HCT116 (cell line): Measurements from ENCODE around the gene PPP2R5C. TPM values are rescaled to one million over a fixed set of nuclear protein-coding genes. Genes with fewer than 3 reads are reported as not detected.

ENCODE experiments used
- ATAC-seq: fragments of 200-7000 bp; cut with Tn5 transposase; 2 replicates; pipeline ENCODE4 v1.9.1; 2020; ENCODE audit warnings: mild to moderate bottlenecking, moderate library complexity
- BruUV-seq: library from RNA; stranded (reverse); fragments of 400-500 nt; replicated peaks from 2 replicates; lab custom pipeline; 2021; lab: Mats Ljungman, UMichigan
- CTCF ChIA-PET: fragments of 300-600 bp; sonication (Branson Sonifier 250); formaldehyde crosslinking; loops from one replicate; lab custom pipeline; 2021; ENCODE audit warnings: antibody characterized with exemption; lab: Charles Lee
- POLR2A ChIA-PET: fragments of 300-600, 350-600 bp; sonication (Branson Sonifier 250); formaldehyde crosslinking; loops from one replicate; lab custom pipeline; 2021; ENCODE audit warnings: antibody characterized with exemption; lab: Charles Lee
- RAD21 ChIA-PET, 2 experiments: fragments of 300-600 bp; sonication (Branson Sonifier 250); formaldehyde crosslinking; loops; one replicate each; lab custom pipeline; 2023; ENCODE audit warnings: low total read pairs in 2 of 2; ENCODE audit not compliant: uncharacterized antibody in 2 of 2, unreplicated experiment in 2 of 2, low non-redundant PET in 1 of 2; lab: Charles Lee
- DNase-seq: peaks from one replicate; pipeline ENCODE4 v3.0.0-alpha.2; 2010; ENCODE audit warnings: low read depth, low spot score
- H2AFZ ChIP-seq: fragments of 200-600 bp; shearing (Covaris generic), sonication (generic); 2 replicates; pipeline ENCODE4 v1.6.1; 2017; ENCODE audit warnings: low read depth, mixed run types, mixed read lengths, antibody characterized with exemption, low read length; ENCODE audit not compliant: poor library complexity, severe bottlenecking
- H3K27ac ChIP-seq: 2 replicates; pipeline ENCODE4 v1.5.1; 2012; ENCODE audit warnings: low read depth, low read length
- H3K27me3 ChIP-seq: fragments of 200-600 bp; sonication (generic); 2 replicates; pipeline ENCODE4 v1.6.1; 2016; ENCODE audit warnings: mixed run types, low read length, mixed read lengths; ENCODE audit not compliant: insufficient read depth
- H3K36me3 ChIP-seq, 2 experiments: fragments of 200-500 bp in 1 of 2; fragments of 200-600 bp in 1 of 2; sonication (Bioruptor generic) in 1 of 2; sonication (generic) in 1 of 2; 2 replicates each; pipeline versions ENCODE4 v1.5.1 to v1.6.1; 2014 to 2016; ENCODE audit warnings: low read length in 2 of 2, inconsistent platforms in 1 of 2, mixed read lengths in 1 of 2, mixed run types in 1 of 2; ENCODE audit not compliant: insufficient read depth in 2 of 2, control insufficient read depth in 1 of 2
- H3K4me1 ChIP-seq, 2 experiments: fragments of 200-600 bp in 1 of 2; sonication (generic) in 1 of 2; 2 replicates each; pipeline versions ENCODE4 v1.5.1 to v1.6.1; 2012 to 2017; ENCODE audit warnings: low read length in 2 of 2, inconsistent platforms in 1 of 2, mild to moderate bottlenecking in 1 of 2, mixed read lengths in 1 of 2, mixed run types in 1 of 2, moderate library complexity in 1 of 2; ENCODE audit not compliant: insufficient read depth in 2 of 2, control insufficient read depth in 1 of 2
- H3K4me2 ChIP-seq: fragments of 200-600 bp; sonication (generic); 2 replicates; pipeline ENCODE4 v1.6.1; 2017; ENCODE audit warnings: mixed run types, low read length, mixed read lengths
- H3K4me3 ChIP-seq, 2 experiments: fragments of 200-600 bp in 1 of 2; sonication (generic) in 1 of 2; replicated peaks in 1 of 2; 2 replicates each; pipeline ENCODE4 v1.5.1; 2011 to 2016; ENCODE audit warnings: low read length in 2 of 2, control low read depth in 1 of 2, low read depth in 1 of 2, mild to moderate bottlenecking in 1 of 2, mixed read lengths in 1 of 2, mixed run types in 1 of 2
- H3K79me2 ChIP-seq: fragments of 200-600 bp; sonication (generic); 2 replicates; pipeline ENCODE4 v1.6.1; 2017; ENCODE audit warnings: mild to moderate bottlenecking, mixed run types, low read length, moderate library complexity, mixed read lengths; ENCODE audit not compliant: insufficient read depth
- H3K9ac ChIP-seq: fragments of 200-600 bp; sonication (generic); 2 replicates; pipeline ENCODE4 v1.6.1; 2016; ENCODE audit warnings: low read length, mixed read lengths
- H3K9me2 ChIP-seq: fragments of 200-600 bp; sonication (generic), shearing (Covaris generic); 2 replicates; pipeline ENCODE4 v1.6.1; 2017; ENCODE audit warnings: mixed run types, mild to moderate bottlenecking, moderate library complexity; ENCODE audit not compliant: insufficient read depth
- H3K9me3 ChIP-seq, 2 experiments: fragments of 200-500 bp in 1 of 2; fragments of 200-600 bp in 1 of 2; sonication (Bioruptor generic) in 1 of 2; sonication (generic) in 1 of 2; 2 replicates each; pipeline ENCODE4 v1.6.1; 2014 to 2017; ENCODE audit warnings: low read length in 2 of 2, mixed read lengths in 2 of 2, inconsistent platforms in 1 of 2, low read depth in 1 of 2, mild to moderate bottlenecking in 1 of 2, mixed run types in 1 of 2, moderate library complexity in 1 of 2; ENCODE audit not compliant: control insufficient read depth in 1 of 2, insufficient read depth in 1 of 2
- H4K20me1 ChIP-seq: fragments of 200-600 bp; sonication (generic), shearing (Covaris generic); 2 replicates; pipeline ENCODE4 v1.6.1; 2017; ENCODE audit warnings: mixed run types, mild to moderate bottlenecking, moderate library complexity; ENCODE audit not compliant: insufficient read depth
- CBX3 ChIP-seq: IDR thresholded peaks from 2 replicates; pipeline ENCODE4 v1.6.1; 2012; ENCODE audit warnings: low read depth
- CEBPB ChIP-seq: IDR thresholded peaks from 2 replicates; pipeline ENCODE4 v1.6.1; 2012; ENCODE audit warnings: low read depth
- ELF1 ChIP-seq: IDR thresholded peaks from 2 replicates; pipeline ENCODE4 v1.6.1; 2012; ENCODE audit warnings: low read depth, borderline replicate concordance
- EZH2 ChIP-seq: fragments of 200-600 bp; sonication (generic); IDR thresholded peaks from 2 replicates; pipeline ENCODE4 v1.6.1; 2017; ENCODE audit warnings: antibody characterized with exemption, mixed run types
- EZH2phosphoT487 ChIP-seq: fragments of 200-600 bp; IDR thresholded peaks from 2 replicates; pipeline ENCODE4 v1.6.1; 2018; ENCODE audit warnings: antibody characterized with exemption, borderline replicate concordance
- FOSL1 ChIP-seq: IDR thresholded peaks from 2 replicates; pipeline ENCODE4 v1.6.1; 2012; ENCODE audit warnings: low read depth
- JUND ChIP-seq: IDR thresholded peaks from 2 replicates; pipeline ENCODE4 v1.6.1; 2012
- POLR2A ChIP-seq: IDR thresholded peaks from 2 replicates; pipeline ENCODE4 v1.7.0; 2011; ENCODE audit warnings: borderline replicate concordance; ENCODE audit not compliant: insufficient read depth, insufficient read length; ENCODE audit errors: extremely low read depth
- POLR2AphosphoS5 ChIP-seq: IDR thresholded peaks from 2 replicates; pipeline ENCODE4 v1.6.1; 2011; ENCODE audit warnings: mild to moderate bottlenecking, low read depth, low read length, moderate library complexity
- RAD21 ChIP-seq: IDR thresholded peaks from 2 replicates; pipeline ENCODE4 v1.6.1; 2012; ENCODE audit warnings: low read depth, mild to moderate bottlenecking
- SP1 ChIP-seq: IDR thresholded peaks from 2 replicates; pipeline ENCODE4 v1.6.1; 2012; ENCODE audit warnings: low read depth
- SRF ChIP-seq: IDR thresholded peaks from 2 replicates; pipeline ENCODE4 v1.6.1; 2012; ENCODE audit warnings: low read depth
- TCF7L2 ChIP-seq: IDR thresholded peaks from 2 replicates; pipeline ENCODE4 v1.7.0; 2011; ENCODE audit warnings: borderline replicate concordance, inconsistent platforms; ENCODE audit not compliant: insufficient read depth, insufficient read length; ENCODE audit errors: extremely low read depth
- YY1 ChIP-seq: IDR thresholded peaks from 2 replicates; pipeline ENCODE4 v1.6.1; 2011; ENCODE audit warnings: low read length, low read depth, moderate library complexity, mild to moderate bottlenecking; ENCODE audit not compliant: insufficient replicate concordance; ENCODE audit errors: extremely low read depth
- ZFX ChIP-seq: fragments of 450-650 bp; IDR thresholded peaks from 2 replicates; pipeline ENCODE4 v1.6.1; 2017
- ZNF274 ChIP-seq: fragments of 200-500 bp; sonication (Bioruptor generic); IDR thresholded peaks from 2 replicates; pipeline ENCODE4 v1.6.1; 2014; ENCODE audit warnings: mild to moderate bottlenecking, low read depth, low read length, inconsistent platforms
- intact Hi-C: fragments of 100-400 bp; cut with micrococcal nuclease; formaldehyde crosslinking; loops from 2 replicates; pipeline ENCODE4 v1.10.0; 2022
- total RNA-seq: library from RNA; stranded (reverse); gene quantifications from one replicate; pipeline ENCODE4 v1.2.1, GENCODE V29; 2021; ENCODE audit not compliant: unreplicated experiment
- TF ChIP-seq, protein P1 (sequence below): IDR thresholded peaks from 2 replicates; pipeline ENCODE4 v1.6.1; 2012
- TF ChIP-seq, protein P2 (sequence below): IDR thresholded peaks from 2 replicates; pipeline ENCODE4 v1.6.1; 2011; ENCODE audit warnings: mild to moderate bottlenecking, low read length, moderate library complexity; ENCODE audit not compliant: insufficient replicate concordance; ENCODE audit errors: extremely low read depth
- TF ChIP-seq, protein P3 (sequence below), 3 experiments: fragments of 200-600 bp in 1 of 3; sonication (generic) in 1 of 3; IDR thresholded peaks in 2 of 3; conservative IDR thresholded peaks in 1 of 3; 2 replicates each; pipeline ENCODE4 v1.5.1; 2012 to 2017; ENCODE audit warnings: low read depth in 2 of 3, low read length in 2 of 3, antibody characterized with exemption in 1 of 3, borderline replicate concordance in 1 of 3, control low read depth in 1 of 3, mild to moderate bottlenecking in 1 of 3, mixed read lengths in 1 of 3, mixed run types in 1 of 3, moderate library complexity in 1 of 3; ENCODE audit not compliant: insufficient read depth in 1 of 3
- TF ChIP-seq, protein P4 (sequence below): IDR thresholded peaks from 2 replicates; pipeline ENCODE4 v1.6.1; 2012; ENCODE audit warnings: low read depth

Gene PPP2R5C
- total RNA-seq, 1 experiment from 2014 or later, result 117 TPM

DNA sequence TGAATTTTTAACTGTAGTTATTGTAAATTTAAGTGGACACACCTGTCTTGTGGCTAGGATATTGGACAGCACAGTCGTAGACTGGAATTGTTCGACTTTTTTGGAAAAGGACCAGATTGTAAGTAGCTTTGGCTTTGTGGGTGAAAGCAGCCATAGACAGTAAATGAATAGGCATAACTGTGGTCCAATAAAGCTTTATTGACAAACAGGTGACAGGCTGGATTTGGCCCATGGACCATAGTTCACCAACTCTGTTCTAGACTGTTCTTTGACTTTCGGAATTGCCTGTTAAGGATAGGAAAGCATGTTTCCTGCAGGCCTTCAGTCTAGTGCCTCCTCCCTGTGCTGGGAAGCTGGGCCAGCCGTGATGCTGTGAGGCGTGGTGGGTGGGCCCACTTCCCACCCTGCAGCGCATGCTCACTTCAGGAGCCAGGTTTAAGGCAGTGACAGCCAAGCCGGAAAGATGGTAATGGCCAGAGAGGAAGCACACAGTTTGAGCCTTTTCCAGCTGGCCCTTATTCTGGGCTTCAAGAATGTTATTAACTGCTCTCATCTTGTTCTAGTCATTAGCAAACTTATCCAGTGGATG, 51.8 kb downstream of the PPP2R5C start:
- Histone ChIP-seq H3K27ac (no peak overlapping the region), H3K9me3 (no peaks in the 10 kb centered on the region), H3K4me2 (no peak overlapping the region), H3K4me1 (peaks cover 2 to 21% of the 10 kb centered on the region in 2 experiments; a peak in 3 of 4 replicates), H3K4me3 (no peak overlapping the region), H3K9me2 (no peaks in the 10 kb centered on the region), H2AFZ (no peak overlapping the region), H4K20me1 (no peaks in the 10 kb centered on the region), H3K27me3 (no peaks in the 10 kb centered on the region), H3K9ac (no peak overlapping the region), H3K36me3 (no peaks in the 10 kb centered on the region), H3K79me2 (peaks cover 79% of the 10 kb centered on the region)
- ChIA-PET POLR2A (no interaction called here), CTCF (no interaction called here), RAD21 (no interaction called here)
- DNase-seq, result no peak
- intact Hi-C loops, result no loop called here
- TF ChIP-seq, protein P1, sequence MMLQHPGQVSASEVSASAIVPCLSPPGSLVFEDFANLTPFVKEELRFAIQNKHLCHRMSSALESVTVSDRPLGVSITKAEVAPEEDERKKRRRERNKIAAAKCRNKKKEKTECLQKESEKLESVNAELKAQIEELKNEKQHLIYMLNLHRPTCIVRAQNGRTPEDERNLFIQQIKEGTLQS, result no peak
- no peak for TF ChIP-seq FOSL1
- TF ChIP-seq, protein P2, sequence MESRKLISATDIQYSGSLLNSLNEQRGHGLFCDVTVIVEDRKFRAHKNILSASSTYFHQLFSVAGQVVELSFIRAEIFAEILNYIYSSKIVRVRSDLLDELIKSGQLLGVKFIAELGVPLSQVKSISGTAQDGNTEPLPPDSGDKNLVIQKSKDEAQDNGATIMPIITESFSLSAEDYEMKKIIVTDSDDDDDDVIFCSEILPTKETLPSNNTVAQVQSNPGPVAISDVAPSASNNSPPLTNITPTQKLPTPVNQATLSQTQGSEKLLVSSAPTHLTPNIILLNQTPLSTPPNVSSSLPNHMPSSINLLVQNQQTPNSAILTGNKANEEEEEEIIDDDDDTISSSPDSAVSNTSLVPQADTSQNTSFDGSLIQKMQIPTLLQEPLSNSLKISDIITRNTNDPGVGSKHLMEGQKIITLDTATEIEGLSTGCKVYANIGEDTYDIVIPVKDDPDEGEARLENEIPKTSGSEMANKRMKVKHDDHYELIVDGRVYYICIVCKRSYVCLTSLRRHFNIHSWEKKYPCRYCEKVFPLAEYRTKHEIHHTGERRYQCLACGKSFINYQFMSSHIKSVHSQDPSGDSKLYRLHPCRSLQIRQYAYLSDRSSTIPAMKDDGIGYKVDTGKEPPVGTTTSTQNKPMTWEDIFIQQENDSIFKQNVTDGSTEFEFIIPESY, result no peak
- no peak for TF ChIP-seq SRF
- TF ChIP-seq ZNF274, result no peak
- TF ChIP-seq EZH2, result no peak
- TF ChIP-seq RAD21, result no peak
- TF ChIP-seq YY1, result no peak
- TF ChIP-seq CBX3, result no peak
- no peak for TF ChIP-seq POLR2A
- TF ChIP-seq EZH2phosphoT487, result no peak
- no peak for TF ChIP-seq CEBPB
- TF ChIP-seq TCF7L2, result no peak
- TF ChIP-seq, protein P3, sequence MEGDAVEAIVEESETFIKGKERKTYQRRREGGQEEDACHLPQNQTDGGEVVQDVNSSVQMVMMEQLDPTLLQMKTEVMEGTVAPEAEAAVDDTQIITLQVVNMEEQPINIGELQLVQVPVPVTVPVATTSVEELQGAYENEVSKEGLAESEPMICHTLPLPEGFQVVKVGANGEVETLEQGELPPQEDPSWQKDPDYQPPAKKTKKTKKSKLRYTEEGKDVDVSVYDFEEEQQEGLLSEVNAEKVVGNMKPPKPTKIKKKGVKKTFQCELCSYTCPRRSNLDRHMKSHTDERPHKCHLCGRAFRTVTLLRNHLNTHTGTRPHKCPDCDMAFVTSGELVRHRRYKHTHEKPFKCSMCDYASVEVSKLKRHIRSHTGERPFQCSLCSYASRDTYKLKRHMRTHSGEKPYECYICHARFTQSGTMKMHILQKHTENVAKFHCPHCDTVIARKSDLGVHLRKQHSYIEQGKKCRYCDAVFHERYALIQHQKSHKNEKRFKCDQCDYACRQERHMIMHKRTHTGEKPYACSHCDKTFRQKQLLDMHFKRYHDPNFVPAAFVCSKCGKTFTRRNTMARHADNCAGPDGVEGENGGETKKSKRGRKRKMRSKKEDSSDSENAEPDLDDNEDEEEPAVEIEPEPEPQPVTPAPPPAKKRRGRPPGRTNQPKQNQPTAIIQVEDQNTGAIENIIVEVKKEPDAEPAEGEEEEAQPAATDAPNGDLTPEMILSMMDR (IDR thresholded peaks at IDR 0.05 in 2 of 3, conservative IDR thresholded peaks at IDR 0.05 in 1 of 3; ENCODE audit: borderline replicate concordance in 1 of 3, insufficient read depth in 1 of 3, low read depth in 2 of 3, low read length in 2 of 3), result no peak
- TF ChIP-seq JUND, result no peak
- no peak for TF ChIP-seq POLR2AphosphoS5
- no peak for TF ChIP-seq SP1
- TF ChIP-seq, protein P4, sequence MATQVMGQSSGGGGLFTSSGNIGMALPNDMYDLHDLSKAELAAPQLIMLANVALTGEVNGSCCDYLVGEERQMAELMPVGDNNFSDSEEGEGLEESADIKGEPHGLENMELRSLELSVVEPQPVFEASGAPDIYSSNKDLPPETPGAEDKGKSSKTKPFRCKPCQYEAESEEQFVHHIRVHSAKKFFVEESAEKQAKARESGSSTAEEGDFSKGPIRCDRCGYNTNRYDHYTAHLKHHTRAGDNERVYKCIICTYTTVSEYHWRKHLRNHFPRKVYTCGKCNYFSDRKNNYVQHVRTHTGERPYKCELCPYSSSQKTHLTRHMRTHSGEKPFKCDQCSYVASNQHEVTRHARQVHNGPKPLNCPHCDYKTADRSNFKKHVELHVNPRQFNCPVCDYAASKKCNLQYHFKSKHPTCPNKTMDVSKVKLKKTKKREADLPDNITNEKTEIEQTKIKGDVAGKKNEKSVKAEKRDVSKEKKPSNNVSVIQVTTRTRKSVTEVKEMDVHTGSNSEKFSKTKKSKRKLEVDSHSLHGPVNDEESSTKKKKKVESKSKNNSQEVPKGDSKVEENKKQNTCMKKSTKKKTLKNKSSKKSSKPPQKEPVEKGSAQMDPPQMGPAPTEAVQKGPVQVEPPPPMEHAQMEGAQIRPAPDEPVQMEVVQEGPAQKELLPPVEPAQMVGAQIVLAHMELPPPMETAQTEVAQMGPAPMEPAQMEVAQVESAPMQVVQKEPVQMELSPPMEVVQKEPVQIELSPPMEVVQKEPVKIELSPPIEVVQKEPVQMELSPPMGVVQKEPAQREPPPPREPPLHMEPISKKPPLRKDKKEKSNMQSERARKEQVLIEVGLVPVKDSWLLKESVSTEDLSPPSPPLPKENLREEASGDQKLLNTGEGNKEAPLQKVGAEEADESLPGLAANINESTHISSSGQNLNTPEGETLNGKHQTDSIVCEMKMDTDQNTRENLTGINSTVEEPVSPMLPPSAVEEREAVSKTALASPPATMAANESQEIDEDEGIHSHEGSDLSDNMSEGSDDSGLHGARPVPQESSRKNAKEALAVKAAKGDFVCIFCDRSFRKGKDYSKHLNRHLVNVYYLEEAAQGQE, result no peak
- TF ChIP-seq ELF1, result no peak
- no peak for TF ChIP-seq ZFX
- no TSS peak for BruUV-seq
- no peak for ATAC-seq
